Activated T-helper 2 cell treated with anti-CD3 and anti-CD28 coated beads, Interferon-gamma antibody, Interleukin-2, Interleukin-4, amounts not matched to agents 10 μg/mL and 5 μg/mL and 100 μg/mL, durations not matched to agents 14 hours and 24 hours and 36 hours (primary cell): ENCODE measurements around the gene CUX1. TPM values are rescaled to one million over a fixed set of nuclear protein-coding genes. Genes with fewer than 3 reads are reported as not detected.

ENCODE experiments used
- DNase-seq: peaks from one replicate; pipeline ENCODE4 v3.0.0; 2021; ENCODE audit warnings: low spot score
- H3K27ac Mint-ChIP-seq: one replicate; pipeline ENCODE4 v1.8.0; 2021; ENCODE audit warnings: mixed read lengths
- H3K27me3 Mint-ChIP-seq: one replicate; pipeline ENCODE4 v1.8.0; 2021; ENCODE audit warnings: low read depth, mixed read lengths
- H3K36me3 Mint-ChIP-seq: one replicate; pipeline ENCODE4 v1.8.0; 2021; ENCODE audit warnings: low read depth, mixed read lengths
- H3K4me1 Mint-ChIP-seq: one replicate; pipeline ENCODE4 v1.8.0; 2021; ENCODE audit warnings: low read depth, mixed read lengths
- H3K4me3 Mint-ChIP-seq: one replicate; pipeline ENCODE4 v1.8.0; 2021; ENCODE audit warnings: low read depth, mild to moderate bottlenecking, moderate library complexity, mixed read lengths
- H3K9me3 Mint-ChIP-seq: one replicate; pipeline ENCODE4 v1.8.0; 2021; ENCODE audit warnings: mixed read lengths
- intact Hi-C: fragments of 100-400 bp; cut with micrococcal nuclease; formaldehyde crosslinking; loops from one replicate; pipeline ENCODE4 v1.15.1; 2023
- total RNA-seq: library from RNA; stranded (reverse); gene quantifications from 2 replicates; pipeline ENCODE4 v1.2.3, GENCODE V29; 2022

Gene CUX1
- total RNA-seq, 1 donor from 2014 or later: 31.5 TPM

DNA sequence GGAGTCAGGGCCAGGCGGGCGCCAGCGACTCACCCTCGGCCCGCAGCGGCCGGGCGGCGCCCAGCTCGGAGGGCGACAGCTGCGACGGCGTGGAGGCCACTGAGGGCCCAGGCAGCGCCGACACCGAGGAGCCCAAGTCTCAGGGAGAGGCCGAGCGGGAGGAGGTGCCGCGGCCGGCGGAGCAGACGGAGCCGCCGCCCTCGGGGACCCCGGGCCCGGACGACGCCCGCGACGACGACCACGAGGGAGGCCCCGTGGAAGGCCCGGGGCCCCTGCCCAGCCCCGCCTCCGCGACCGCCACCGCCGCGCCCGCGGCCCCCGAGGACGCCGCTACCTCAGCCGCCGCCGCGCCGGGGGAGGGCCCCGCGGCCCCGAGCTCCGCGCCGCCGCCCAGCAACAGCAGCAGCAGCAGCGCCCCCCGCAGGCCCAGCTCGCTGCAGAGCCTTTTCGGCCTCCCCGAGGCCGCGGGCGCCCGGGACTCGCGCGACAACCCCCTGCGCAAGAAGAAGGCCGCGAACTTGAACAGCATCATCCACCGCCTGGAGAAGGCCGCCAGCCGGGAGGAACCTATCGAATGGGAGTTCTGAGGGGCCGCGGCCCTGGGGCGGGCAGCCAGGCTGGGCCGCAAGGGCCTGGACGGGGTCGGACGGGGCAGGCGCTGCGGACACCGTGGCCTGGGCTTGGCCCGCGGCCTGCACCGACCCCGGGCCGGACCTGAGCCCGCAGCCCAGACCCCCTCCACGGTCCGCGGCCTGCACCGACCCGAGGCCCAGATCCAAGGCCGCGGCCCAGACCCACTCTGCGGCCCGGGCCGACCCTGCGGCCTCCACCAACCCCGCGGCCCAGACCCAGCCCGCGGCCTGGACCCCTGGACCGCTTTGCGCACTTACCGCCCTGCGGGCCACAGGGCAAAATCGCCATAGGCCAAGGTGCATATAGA is 431.3 kb downstream of the CUX1 start:
- H3K27ac Mint-ChIP-seq: no peak overlapping the region
- DNase-seq: no peak
- H3K9me3 Mint-ChIP-seq: no peaks in the 10 kb centered on the region
- H3K4me3 Mint-ChIP-seq: no peak overlapping the region
- H3K4me1 Mint-ChIP-seq: peaks cover 5% of the 10 kb centered on the region
- intact Hi-C loops: no loop called here
- H3K36me3 Mint-ChIP-seq: peaks cover 4% of the 10 kb centered on the region
- H3K27me3 Mint-ChIP-seq: no peaks in the 10 kb centered on the region

DNA sequence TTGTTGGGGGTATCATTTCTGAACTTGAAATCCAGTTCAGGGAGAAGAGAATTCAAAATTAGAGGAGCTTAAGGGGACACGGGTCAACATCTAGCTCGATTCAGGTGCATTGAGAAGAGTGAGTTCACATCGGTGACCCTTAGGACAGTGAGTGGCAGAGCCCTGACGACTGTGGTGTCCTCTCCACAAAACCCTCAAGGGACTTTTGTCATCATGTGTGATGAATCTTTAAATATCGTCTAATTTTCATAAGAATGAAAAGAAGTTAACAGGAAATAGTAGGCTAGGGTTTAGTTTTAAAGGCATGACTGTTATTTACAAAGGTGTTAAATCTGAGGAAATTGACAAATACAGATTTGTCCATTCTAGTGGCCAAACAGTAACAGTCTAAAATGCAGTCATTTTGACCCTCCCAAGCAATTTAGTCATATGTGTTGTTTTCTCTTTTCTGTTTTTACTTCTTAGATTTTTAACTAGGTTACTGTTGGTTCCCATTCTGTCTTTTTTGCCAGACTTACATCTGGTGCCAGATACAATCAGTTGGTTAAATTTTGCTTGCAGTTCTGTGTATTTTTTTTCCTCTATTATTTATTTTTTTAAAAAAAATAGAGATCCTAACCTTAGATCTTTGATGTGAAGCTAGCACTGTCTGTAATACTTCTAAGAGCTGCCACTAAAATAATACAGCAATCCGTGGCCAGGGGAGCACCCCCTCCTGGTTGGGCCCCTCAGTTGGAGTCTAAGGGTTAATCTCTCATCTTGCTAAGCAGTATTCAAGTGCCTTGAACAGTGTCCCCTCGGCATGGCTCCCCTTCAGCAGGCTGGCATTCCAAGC is 434.3 kb downstream of the CUX1 start:
- H3K36me3 Mint-ChIP-seq: peaks cover 4% of the 10 kb centered on the region
- no peak overlapping the region for H3K27ac Mint-ChIP-seq
- no peaks in the 10 kb centered on the region for H3K9me3 Mint-ChIP-seq
- intact Hi-C loops: no loop called here
- no peak for DNase-seq
- H3K27me3 Mint-ChIP-seq: no peaks in the 10 kb centered on the region
- H3K4me3 Mint-ChIP-seq: no peak overlapping the region
- H3K4me1 Mint-ChIP-seq: peaks cover 5% of the 10 kb centered on the region

DNA sequence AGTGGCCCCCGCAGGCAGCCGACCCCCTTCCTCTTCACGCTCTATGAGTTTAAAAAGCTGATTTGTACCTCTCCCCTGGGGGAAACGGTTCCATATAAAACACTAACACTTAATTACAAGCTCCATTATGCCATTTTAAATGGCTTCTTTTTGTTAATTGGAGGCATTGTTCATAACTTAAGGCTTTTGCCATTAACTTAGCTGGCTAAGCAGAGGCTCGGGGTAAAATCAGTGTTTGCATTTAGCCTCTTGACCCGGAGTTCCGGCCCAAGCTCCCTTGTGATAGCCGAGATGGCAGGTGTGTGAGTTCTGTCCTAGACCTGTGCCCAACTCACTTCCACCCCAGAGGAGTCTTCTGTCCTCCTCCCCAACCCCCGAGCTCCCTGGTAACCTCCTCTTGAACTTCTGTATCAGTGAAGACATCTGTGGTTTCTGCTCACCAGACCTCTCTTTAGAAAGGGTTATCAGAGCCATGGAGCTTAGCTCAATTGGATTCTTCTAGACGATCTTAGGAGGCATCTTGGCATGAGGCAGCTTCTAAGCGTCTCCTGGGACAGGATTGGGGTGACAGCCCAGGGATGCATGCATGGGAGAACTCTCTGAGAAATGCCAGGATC is 435.0 kb downstream of the CUX1 start:
- DNase-seq: no peak
- intact Hi-C loops: no loop called here
- Mint-ChIP-seq H3K9me3 (no peaks in the 10 kb centered on the region), H3K4me1 (peaks cover 5% of the 10 kb centered on the region), H3K36me3 (peaks cover 4% of the 10 kb centered on the region), H3K27me3 (no peaks in the 10 kb centered on the region), H3K4me3 (no peak overlapping the region), H3K27ac (no peak overlapping the region)

DNA sequence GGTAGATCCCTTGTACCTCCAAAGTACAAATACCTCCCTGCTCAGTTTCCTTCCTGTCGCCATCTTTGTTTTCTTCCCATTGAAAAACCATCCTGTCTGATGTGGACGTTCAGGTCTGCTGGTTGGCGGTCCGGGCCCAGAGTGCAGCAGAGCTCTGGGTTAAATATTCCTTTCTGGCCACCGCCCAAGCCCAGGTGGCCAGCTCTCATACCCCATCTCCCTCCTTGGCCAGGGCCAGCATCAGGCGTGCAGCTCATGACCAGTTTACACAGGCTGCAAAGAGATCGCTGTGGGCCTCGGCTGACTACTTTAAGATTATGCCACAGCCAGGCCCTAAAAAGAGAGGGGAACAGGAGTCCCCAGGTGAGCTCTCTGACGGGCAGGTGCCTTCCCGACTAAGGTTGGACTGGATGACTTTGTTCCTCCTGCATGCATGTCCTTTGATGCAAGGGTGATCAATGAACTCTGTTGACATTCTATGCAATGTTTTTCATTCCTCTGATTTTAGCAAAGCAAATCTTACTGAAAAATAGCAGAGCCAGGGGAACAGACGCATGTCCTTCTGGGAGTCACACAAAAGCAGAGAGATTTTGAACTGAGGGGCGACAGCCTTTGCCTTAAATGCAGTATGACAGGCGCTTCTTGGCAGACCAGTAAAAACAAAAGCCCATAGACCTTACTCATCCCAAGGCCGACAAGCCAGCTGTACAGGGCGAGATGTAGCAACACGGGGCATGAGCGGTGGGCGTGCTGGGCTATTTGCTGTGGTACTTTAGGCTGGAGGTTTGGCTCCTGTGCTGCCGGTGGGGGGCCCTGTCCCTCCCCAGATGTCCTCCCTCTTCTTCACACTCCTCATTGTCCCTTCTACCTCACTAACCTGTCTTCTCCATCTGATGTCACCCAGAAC is 435.9 kb downstream of the CUX1 start:
- Mint-ChIP-seq H3K4me1 (peaks cover 5% of the 10 kb centered on the region), H3K4me3 (no peak overlapping the region), H3K36me3 (peaks cover 4% of the 10 kb centered on the region), H3K27ac (no peak overlapping the region), H3K9me3 (no peaks in the 10 kb centered on the region), H3K27me3 (no peaks in the 10 kb centered on the region)
- no peak for DNase-seq
- intact Hi-C loops: no loop called here

DNA sequence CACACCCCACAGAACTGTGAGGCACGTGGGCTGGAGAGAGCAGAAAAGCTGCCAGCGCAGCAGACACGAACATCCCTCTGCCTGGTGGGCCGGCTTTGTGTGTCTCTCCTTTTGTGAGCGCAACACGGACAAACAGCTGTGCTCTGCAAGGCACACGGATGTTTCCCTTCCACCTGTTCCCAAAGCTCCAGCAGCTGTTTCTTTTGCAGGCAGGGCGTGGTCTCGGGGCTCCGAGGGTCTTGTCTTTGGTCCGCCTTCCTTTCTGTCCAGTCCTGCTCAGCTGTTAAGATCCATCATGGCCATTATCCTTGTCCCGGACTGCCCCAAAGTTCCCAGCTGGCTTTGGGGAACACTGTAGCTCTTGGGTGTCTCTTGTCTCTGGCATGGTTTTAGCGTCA is 436.5 kb downstream of the CUX1 start:
- peaks cover 5% of the 10 kb centered on the region for H3K4me1 Mint-ChIP-seq

DNA sequence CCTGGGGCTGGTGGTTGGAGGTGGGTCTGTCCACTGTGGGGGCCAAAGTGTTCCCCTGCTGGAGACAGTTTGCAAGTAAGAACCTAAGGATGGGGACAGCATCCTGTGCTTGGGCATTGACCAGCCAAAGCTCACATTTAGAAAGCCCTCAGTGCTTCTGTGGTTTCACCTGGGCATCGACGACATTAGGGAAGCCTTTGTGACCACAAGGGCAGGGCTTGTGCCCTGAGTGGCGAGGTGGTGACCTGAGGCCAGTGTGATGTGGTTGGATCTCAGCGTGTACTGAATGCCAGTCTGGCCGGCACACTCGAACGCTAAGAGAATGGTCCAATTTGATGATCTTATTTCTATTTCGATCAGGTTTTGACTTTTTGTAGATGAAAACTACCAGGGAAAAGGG is 437.1 kb downstream of the CUX1 start:
- Mint-ChIP-seq H3K4me3 (no peak overlapping the region), H3K27me3 (no peaks in the 10 kb centered on the region), H3K36me3 (peaks cover 1% of the 10 kb centered on the region), H3K4me1 (peaks cover 5% of the 10 kb centered on the region), H3K27ac (no peak overlapping the region), H3K9me3 (no peaks in the 10 kb centered on the region)
- DNase-seq: no peak
- intact Hi-C loops: no loop called here

More for the DNA sequence above, 436.5 kb downstream of the CUX1 start:
- intact Hi-C loops: no loop called here
- no peak overlapping the region for H3K27ac Mint-ChIP-seq
- H3K4me3 Mint-ChIP-seq: no peak overlapping the region
- DNase-seq: no peak
- H3K27me3 Mint-ChIP-seq: no peaks in the 10 kb centered on the region
- H3K36me3 Mint-ChIP-seq: peaks cover 4% of the 10 kb centered on the region
- H3K9me3 Mint-ChIP-seq: no peaks in the 10 kb centered on the region

DNA sequence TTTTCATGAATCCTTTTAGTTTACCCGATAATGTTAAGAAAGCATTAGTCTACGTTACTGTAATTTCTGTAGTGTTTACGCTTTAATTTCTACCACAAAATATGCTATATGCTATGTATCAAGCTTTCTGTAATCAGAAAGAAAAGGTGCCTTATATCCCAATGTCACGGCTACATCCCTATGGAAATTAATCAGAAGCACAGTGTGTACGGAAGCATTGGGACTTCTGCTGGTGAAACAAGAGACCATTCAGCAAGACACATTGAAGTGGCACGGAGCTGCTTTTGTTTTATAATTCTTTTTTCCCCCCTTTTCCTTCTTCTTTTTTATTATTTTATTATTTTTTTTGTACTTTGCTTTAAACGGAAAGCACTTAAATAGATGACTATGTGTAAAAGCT is 438.1 kb downstream of the CUX1 start:
- intact Hi-C loops: no loop called here
- Mint-ChIP-seq H3K36me3 (no peaks in the 10 kb centered on the region), H3K27ac (no peak overlapping the region), H3K4me1 (peaks cover 5% of the 10 kb centered on the region), H3K9me3 (no peaks in the 10 kb centered on the region), H3K4me3 (no peak overlapping the region), H3K27me3 (no peaks in the 10 kb centered on the region)
- DNase-seq: no peak

DNA sequence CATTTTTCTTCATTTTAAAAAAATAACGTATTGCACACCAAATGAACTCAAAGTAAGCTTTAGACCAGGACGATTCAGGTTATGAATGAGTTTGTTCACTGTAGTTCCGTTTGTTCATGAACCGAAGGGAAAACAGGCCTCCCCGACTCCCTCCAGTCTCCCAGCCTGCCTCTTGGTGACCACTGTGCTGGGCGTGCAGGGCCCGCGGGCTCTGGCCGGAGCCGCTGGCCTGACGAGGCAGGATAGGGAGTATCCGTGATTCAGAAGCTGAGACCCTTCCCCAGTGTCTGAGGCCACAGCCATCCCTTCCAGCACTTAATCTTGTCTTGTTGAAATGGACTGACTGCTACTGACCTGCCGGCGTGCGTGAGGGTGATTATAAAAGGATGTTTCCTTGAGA is 438.5 kb downstream of the CUX1 start:
- H3K4me1 Mint-ChIP-seq: peaks cover 5% of the 10 kb centered on the region
- H3K27me3 Mint-ChIP-seq: no peaks in the 10 kb centered on the region
- no peaks in the 10 kb centered on the region for H3K36me3 Mint-ChIP-seq
- H3K9me3 Mint-ChIP-seq: no peaks in the 10 kb centered on the region
- H3K27ac Mint-ChIP-seq: no peak overlapping the region
- H3K4me3 Mint-ChIP-seq: no peak overlapping the region
- intact Hi-C loops: no loop called here
- no peak for DNase-seq

DNA sequence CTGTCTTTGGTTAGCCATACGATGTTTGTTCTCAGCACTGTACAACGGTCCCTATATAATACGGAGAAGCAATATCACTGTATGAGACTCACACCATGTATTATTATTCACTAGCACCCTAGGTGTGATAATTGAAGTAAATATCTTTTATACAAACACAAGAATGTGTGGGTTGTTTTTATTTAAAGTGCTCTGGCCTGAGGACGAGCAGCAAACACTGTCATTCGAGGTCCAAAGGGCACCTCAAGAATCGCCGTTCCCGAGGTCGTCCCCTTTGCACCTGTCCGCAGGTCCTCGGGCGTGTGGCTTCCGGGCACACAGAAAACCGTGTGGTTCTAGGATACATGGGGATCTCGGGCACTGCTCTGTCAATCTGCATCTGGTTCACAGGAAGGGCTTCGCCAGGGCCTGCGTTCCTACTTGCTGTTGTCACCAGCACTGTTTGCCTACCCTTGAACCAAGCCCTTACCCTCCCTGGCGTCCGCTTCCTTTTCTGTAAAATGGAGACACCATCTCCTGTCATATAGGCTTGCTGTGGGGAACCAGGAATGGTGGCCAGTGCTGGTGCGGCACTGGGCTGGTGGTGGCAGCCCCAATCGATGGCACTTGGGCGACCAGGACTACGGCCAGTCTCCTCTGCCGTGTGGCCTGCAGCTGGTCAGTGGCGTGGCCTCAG is 440.8 kb downstream of the CUX1 start:
- no peaks in the 10 kb centered on the region for H3K27me3 Mint-ChIP-seq
- no peaks in the 10 kb centered on the region for H3K36me3 Mint-ChIP-seq
- DNase-seq: no peak
- no peaks in the 10 kb centered on the region for H3K9me3 Mint-ChIP-seq
- intact Hi-C loops: no loop called here
- no peak overlapping the region for H3K4me3 Mint-ChIP-seq
- no peak overlapping the region for H3K27ac Mint-ChIP-seq
- no peaks in the 10 kb centered on the region for H3K4me1 Mint-ChIP-seq

DNA sequence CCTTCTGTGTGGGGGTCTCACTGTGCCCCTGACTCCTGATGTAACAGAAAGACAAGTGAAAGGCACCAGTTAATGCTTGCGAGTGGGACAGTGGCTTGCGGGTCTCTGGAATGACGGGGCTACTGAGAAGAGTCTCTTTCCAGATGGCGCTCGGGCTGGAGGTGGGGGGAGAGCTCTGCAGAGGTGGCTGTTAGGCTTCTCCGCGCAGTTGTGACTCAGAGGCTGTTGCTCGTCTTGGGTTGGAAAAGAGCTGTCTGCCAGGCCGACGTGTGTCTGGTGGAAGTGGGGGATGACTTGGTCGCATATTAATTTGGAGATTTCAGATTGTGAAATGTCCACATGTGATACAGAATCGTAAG is 441.3 kb downstream of the CUX1 start:
- H3K9me3 Mint-ChIP-seq: no peaks in the 10 kb centered on the region
- no peaks in the 10 kb centered on the region for H3K27me3 Mint-ChIP-seq
- no peaks in the 10 kb centered on the region for H3K36me3 Mint-ChIP-seq

DNA sequence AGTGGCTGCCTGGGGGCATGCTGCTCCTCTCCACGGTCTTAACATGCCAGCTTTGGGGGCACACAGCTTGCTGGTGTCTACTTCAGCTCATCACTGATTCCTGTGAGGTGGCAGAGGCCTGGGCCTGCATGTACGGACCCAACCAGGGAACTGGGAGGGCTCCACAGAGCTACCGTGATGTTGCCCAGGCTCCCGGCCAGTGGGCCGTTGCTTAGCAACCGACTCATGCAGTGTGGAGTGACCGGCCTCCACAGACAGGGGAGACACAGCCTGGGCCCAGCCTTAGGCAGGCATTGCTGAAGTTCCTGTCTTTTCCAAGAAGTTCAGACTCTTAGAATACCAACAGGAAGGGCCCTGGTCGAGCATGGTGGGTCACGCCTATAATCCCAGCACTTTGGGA is 443.4 kb downstream of the CUX1 start:
- intact Hi-C loops: no loop called here
- Mint-ChIP-seq H3K4me3 (no peak overlapping the region), H3K36me3 (no peaks in the 10 kb centered on the region), H3K4me1 (no peaks in the 10 kb centered on the region), H3K9me3 (no peaks in the 10 kb centered on the region), H3K27ac (no peak overlapping the region), H3K27me3 (no peaks in the 10 kb centered on the region)
- no peak for DNase-seq

More for the DNA sequence above, 441.3 kb downstream of the CUX1 start:
- Mint-ChIP-seq H3K4me3 (no peak overlapping the region), H3K27ac (no peak overlapping the region), H3K4me1 (no peaks in the 10 kb centered on the region)
- intact Hi-C loops: no loop called here
- no peak for DNase-seq

DNA sequence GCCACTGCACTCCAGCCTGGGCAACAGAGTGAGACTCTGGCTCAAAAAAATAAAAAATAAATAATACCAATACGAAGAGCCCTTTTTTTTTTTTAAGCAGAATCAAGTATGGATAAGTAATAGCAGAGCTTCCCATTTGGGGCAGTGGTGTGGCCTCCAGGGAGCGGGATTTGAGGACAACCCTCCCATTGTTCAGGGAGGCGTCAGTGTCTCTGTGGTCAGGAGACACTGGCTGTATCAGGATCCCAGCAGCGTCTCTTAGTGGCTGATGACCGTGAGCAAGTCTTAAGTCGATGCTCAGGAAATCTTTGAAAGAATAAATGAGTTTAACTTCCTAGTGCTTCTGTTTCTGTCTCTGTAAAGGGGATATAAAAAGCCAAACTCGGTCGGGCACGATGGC is 444.0 kb downstream of the CUX1 start:
- H3K4me3 Mint-ChIP-seq: no peak overlapping the region
- no peaks in the 10 kb centered on the region for H3K4me1 Mint-ChIP-seq
- intact Hi-C loops: no loop called here
- no peaks in the 10 kb centered on the region for H3K27me3 Mint-ChIP-seq
- no peaks in the 10 kb centered on the region for H3K36me3 Mint-ChIP-seq
- no peaks in the 10 kb centered on the region for H3K9me3 Mint-ChIP-seq
- H3K27ac Mint-ChIP-seq: no peak overlapping the region
- no peak for DNase-seq
